Suprapubic skin (tissue), 4 donors: ENCODE measurements around the gene TPM2.

Experiments
- EP300 ChIP-seq: sonication (generic); formaldehyde crosslinking; IDR thresholded peaks from one replicate; pipeline ENCODE4 v1.6.1; 2017; ENCODE audit warnings: antibody characterized with exemption
- POLR2A ChIP-seq, 2 donors: fragments of 450-650 bp; IDR thresholded peaks; one replicate each; pipeline ENCODE4 v1.6.1; 2017; ENCODE audit warnings: antibody characterized with exemption in 2 of 2, mild to moderate bottlenecking in 2 of 2, moderate library complexity in 2 of 2
- POLR2AphosphoS5 ChIP-seq, 3 donors: sonication (generic); formaldehyde crosslinking; IDR thresholded peaks; one replicate each; pipeline ENCODE4 v1.6.1; 2017; ENCODE audit warnings: antibody characterized with exemption in 3 of 3
- TF ChIP-seq, protein P1 (sequence below), 2 donors: fragments of 200-600 bp in 1 of 2; fragments of 450-650 bp in 1 of 2; sonication (generic) in 1 of 2; IDR thresholded peaks; one replicate each; pipeline ENCODE4 v1.5.1; 2016 to 2019; ENCODE audit warnings: antibody characterized with exemption in 2 of 2, mild to moderate bottlenecking in 1 of 2, moderate library complexity in 1 of 2

DNA sequence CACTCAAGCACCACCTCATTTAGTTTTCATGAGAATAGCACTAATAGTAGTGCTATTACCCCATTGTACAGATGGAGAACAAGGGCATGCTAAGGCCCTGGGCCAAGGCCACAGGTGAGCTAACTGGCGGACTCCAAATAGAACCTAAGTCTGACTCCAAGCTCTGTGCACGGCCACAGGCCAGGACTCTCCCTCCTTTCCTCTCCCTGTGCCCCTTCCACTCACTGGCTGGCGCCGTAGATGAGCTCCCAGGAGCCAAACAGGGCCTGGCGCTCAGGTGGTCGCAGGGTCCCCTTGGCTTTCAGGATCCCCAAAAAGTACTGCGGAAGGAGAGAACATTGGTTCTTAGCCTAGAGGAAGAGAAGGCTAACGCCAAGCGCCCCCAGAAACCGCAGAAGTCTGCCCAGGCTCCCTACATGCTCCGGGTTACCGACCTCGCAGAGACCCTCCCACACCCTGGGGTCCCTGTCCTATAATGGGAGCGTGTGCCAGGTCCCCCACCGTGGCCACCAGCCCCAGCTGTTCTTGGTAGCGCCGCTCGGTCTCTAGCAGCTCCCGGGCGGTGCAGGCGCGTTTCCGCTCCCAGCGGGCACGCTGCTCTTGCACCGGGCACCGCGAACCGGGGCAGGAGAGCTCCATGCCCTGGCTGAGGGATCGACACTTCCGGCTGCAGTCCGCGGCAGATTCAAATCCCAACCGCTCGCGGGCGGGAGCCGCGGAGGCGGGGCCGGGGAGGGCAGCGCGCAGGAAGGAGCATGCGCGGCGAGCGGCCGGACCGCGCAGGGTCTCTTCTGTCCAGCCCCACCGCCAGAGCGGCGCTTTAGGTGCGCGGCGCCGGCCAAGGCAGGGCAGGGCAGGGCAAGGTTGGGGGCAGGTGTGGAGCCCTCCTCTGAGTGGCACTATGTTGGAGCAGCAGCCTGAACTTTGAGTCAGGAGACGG lies 24.9 kb downstream of the TPM2 start, which contains the start of gene ARHGEF39:
- TF ChIP-seq, protein P1, sequence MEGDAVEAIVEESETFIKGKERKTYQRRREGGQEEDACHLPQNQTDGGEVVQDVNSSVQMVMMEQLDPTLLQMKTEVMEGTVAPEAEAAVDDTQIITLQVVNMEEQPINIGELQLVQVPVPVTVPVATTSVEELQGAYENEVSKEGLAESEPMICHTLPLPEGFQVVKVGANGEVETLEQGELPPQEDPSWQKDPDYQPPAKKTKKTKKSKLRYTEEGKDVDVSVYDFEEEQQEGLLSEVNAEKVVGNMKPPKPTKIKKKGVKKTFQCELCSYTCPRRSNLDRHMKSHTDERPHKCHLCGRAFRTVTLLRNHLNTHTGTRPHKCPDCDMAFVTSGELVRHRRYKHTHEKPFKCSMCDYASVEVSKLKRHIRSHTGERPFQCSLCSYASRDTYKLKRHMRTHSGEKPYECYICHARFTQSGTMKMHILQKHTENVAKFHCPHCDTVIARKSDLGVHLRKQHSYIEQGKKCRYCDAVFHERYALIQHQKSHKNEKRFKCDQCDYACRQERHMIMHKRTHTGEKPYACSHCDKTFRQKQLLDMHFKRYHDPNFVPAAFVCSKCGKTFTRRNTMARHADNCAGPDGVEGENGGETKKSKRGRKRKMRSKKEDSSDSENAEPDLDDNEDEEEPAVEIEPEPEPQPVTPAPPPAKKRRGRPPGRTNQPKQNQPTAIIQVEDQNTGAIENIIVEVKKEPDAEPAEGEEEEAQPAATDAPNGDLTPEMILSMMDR (IDR thresholded peaks at IDR 0.05), result no peak
- TF ChIP-seq POLR2A (IDR thresholded peaks at IDR 0.05) (no peak), EP300 (no peak), POLR2AphosphoS5 (IDR thresholded peaks at IDR 0.05) (no peak)
